Upper lobe of right lung (tissue), 1 donor: ENCODE data around the gene MANSC1. TPM values are rescaled to one million over a fixed set of nuclear protein-coding genes. Genes with fewer than 3 reads are reported as not detected.

ENCODE experiments used
- ATAC-seq: fragments of 200-7000 bp; cut with Tn5 transposase; one replicate; pipeline ENCODE4 v1.9.1; 2020; ENCODE audit warnings: mild to moderate bottlenecking, moderate library complexity
- DNase-seq: peaks from one replicate; pipeline ENCODE4 v3.0.0-alpha.2; 2020
- H3K27ac ChIP-seq: fragments of 200-600 bp; one replicate; pipeline ENCODE4 v1.8.0; 2022
- H3K27me3 ChIP-seq: fragments of 200-600 bp; one replicate; pipeline ENCODE4 v1.8.0; 2022; ENCODE audit warnings: mild to moderate bottlenecking
- H3K36me3 ChIP-seq: fragments of 200-600 bp; one replicate; pipeline ENCODE4 v1.8.0; 2022
- H3K4me1 ChIP-seq: fragments of 200-600 bp; one replicate; pipeline ENCODE4 v1.8.0; 2022
- H3K4me3 ChIP-seq: fragments of 200-600 bp; one replicate; pipeline ENCODE4 v1.8.0; 2022; ENCODE audit warnings: mild to moderate bottlenecking
- H3K9me3 ChIP-seq: fragments of 200-600 bp; one replicate; pipeline ENCODE4 v1.8.0; 2022
- intact Hi-C: fragments of 100-400 bp; cut with DNase I; formaldehyde crosslinking; loops from one replicate; pipeline ENCODE4 v1.11.0; 2022
- total RNA-seq: library from RNA; stranded (reverse); fragmentation: NEBNext Ultra II Directional; extraction: Animal tissue kit (Norgen Biotek cat#: 25700); gene quantifications from one replicate; pipeline ENCODE4 v1.2.1, GENCODE V29; 2021
- TF ChIP-seq, protein P1 (sequence below): fragments of 200-600 bp; IDR thresholded peaks from one replicate; pipeline ENCODE4 v1.8.0; 2022; ENCODE audit warnings: antibody characterized with exemption
- donor health status: DM: no; HTN: yes; CAD: no; lungs with severe emphysema.

MANSC1 gene
- total RNA-seq, 1 donor from 2014 or later: 26.4 TPM

DNA sequence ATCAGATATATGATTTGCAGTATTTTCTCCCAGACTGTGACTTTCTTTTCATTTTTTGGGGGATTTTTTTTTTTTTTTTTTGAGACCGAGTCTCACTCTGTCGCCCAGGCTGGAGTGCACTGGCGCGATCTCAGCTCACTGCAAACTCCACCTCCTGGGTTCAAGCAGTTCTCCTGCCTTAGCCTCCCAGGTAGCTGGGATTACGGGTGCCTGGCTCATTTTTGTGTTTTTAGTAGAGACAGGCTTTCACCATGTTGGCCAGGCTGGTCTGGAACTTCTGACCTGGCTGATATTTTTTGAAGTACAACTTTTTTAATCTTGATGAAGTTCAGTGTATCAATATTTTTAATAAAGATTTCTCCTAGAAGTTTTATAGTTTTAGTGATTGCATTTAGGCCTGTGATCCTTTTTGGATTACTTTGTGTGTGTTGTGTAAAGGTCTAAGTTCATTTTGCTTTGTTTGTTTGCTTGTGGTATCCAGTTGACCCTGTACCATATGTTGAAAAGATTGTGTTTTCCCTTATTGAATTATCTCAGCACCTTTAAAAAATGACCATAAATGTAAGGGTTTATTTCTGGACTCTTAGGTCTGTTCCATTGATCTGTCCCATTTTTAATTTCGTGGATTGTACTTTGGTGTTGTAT is 31.0 kb upstream of the MANSC1 start:
- DNase-seq (no peak), ATAC-seq (no peak)
- no peak overlapping the region for H3K4me3 ChIP-seq
- intact Hi-C loops: no loop called here
- no peaks in the 10 kb centered on the region for H3K27me3 ChIP-seq
- H3K27ac ChIP-seq: no peak overlapping the region
- H3K4me1 ChIP-seq: peaks cover 11% of the 10 kb centered on the region
- peaks cover 5% of the 10 kb centered on the region for H3K36me3 ChIP-seq
- no peaks in the 10 kb centered on the region for H3K9me3 ChIP-seq
- TF ChIP-seq, protein P1, sequence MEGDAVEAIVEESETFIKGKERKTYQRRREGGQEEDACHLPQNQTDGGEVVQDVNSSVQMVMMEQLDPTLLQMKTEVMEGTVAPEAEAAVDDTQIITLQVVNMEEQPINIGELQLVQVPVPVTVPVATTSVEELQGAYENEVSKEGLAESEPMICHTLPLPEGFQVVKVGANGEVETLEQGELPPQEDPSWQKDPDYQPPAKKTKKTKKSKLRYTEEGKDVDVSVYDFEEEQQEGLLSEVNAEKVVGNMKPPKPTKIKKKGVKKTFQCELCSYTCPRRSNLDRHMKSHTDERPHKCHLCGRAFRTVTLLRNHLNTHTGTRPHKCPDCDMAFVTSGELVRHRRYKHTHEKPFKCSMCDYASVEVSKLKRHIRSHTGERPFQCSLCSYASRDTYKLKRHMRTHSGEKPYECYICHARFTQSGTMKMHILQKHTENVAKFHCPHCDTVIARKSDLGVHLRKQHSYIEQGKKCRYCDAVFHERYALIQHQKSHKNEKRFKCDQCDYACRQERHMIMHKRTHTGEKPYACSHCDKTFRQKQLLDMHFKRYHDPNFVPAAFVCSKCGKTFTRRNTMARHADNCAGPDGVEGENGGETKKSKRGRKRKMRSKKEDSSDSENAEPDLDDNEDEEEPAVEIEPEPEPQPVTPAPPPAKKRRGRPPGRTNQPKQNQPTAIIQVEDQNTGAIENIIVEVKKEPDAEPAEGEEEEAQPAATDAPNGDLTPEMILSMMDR: no peak

DNA sequence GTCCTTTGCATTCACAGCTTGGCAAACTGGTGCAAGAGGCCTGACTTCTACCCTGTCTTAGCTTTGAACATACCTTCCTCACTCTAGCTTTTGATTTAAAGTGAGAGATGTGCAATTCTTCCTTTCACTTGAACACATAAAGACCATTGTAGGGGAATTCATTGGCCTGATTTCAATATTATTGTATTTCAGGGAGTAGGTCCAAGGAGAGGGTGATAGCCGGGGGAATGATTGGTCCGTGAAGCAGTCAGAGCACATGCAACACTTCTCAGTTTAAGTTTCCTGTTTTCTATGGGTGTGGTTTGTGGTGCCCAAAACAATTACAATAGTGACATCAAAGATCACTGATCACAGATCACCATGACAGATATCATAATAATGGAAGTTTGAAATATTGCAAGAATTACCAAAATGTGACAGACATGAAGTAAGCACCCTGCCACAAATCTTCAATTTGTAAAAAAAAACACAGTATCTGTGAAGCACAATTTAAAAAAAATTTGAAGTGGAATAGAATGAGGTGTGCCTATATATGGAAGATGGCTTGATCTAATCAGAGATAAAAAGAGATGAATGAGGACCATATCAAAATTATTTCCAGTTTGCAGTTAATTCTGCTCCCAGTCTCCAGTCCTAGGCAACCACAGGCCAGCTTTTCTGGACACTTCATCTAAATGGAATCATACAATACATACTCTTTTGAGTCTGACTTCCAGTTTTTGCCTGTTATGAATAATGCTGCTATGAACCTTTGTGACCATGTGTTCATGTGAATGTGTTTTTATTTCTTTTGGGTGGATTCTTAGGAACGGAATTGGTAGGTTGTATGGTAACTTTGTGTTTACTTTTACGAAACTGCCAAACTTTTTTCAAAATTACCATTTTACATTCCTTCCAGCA is 30.0 kb upstream of the MANSC1 start:
- intact Hi-C loops: loop anchor here (5.0 to 10.0 kb wide), 2 partner anchors 187 to 325 kb away; no protein-coding TSS in a partner anchor
- H3K4me3 ChIP-seq: no peak overlapping the region
- H3K27me3 ChIP-seq: no peaks in the 10 kb centered on the region
- ATAC-seq: peak; percentile 79
- DNase-seq: no peak
- peak overlapping the region; percentile 56 for H3K27ac ChIP-seq
- TF ChIP-seq, protein P1: no peak
- no peaks in the 10 kb centered on the region for H3K9me3 ChIP-seq
- peaks cover 5% of the 10 kb centered on the region for H3K36me3 ChIP-seq
- peaks cover 11% of the 10 kb centered on the region for H3K4me1 ChIP-seq

DNA sequence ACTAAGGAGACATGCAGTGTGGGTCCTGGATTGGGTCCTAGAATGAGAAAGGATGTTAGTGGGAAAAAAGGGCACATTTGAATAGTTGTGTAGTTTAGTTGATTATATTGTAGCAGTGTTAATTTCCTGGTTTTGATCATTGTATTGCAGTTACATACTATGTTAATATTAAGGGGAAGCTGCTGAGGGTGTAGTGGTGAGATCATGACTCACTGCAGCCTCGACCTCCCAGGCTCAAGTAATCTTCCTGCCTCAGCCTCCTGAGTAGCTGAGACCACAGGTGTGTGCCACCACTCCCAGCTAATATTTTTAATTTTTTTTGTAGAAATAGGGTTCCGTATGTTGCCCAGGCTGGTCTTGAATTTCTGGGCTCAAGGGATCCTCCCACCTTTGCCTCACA is 28.6 kb upstream of the MANSC1 start:
- no peaks in the 10 kb centered on the region for H3K27me3 ChIP-seq
- no peak overlapping the region for H3K27ac ChIP-seq
- peaks cover 11% of the 10 kb centered on the region for H3K4me1 ChIP-seq
- intact Hi-C loops: loop anchor here (5.0 to 10.0 kb wide), 2 partner anchors 189 to 326 kb away; no protein-coding TSS in a partner anchor
- H3K36me3 ChIP-seq: peaks cover 5% of the 10 kb centered on the region
- ATAC-seq (no peak), DNase-seq (no peak)
- no peaks in the 10 kb centered on the region for H3K9me3 ChIP-seq
- H3K4me3 ChIP-seq: no peak overlapping the region
- TF ChIP-seq, protein P1: no peak

DNA sequence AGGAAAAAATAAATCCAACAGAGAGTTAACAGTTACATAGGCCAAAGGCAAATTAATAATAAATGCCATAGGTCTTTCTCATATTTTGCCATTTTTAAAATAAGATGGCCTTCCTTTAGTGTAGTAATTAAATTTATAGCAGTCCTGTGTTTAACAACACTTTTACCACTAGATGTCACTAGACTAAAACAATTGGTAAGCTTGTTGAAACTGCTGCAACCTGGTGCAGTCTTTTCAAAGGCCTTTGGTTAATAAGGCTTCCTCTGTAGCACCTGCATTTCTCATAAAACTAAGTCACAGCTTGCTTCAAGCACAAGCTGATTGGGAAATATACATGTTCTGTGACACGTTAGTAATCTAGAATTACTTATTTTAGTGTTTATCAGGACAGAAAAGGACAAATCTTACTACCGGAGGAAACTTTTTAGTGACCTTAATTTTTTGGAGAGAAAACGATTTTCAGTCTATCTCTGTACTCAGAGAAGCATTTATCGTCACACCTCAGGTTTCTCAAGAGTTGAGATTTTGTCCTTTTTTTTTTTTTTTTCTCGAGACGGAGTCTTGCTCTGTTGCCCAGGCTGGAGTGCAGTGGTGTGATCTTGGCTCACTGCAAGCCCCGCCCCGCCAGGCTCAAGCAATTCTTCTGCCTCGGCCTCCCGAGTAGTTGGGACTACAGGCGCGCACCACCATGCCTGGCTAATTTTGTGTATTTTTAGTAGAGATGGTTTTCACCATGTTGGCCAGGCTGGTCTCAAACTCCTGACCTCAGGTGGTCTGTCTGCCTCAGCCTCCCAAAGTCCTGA is 26.8 kb upstream of the MANSC1 start:
- Histone ChIP-seq H3K9me3 (no peaks in the 10 kb centered on the region), H3K27ac (no peak overlapping the region), H3K36me3 (no peaks in the 10 kb centered on the region), H3K4me3 (no peak overlapping the region), H3K4me1 (peaks cover 11% of the 10 kb centered on the region), H3K27me3 (no peaks in the 10 kb centered on the region)
- ATAC-seq (peak; percentile 95), DNase-seq (no peak)
- TF ChIP-seq, protein P1: peak; percentile 76
- intact Hi-C loops: loop anchor here (5.0 to 10.0 kb wide), 2 partner anchors 190 to 328 kb away; no protein-coding TSS in a partner anchor

DNA sequence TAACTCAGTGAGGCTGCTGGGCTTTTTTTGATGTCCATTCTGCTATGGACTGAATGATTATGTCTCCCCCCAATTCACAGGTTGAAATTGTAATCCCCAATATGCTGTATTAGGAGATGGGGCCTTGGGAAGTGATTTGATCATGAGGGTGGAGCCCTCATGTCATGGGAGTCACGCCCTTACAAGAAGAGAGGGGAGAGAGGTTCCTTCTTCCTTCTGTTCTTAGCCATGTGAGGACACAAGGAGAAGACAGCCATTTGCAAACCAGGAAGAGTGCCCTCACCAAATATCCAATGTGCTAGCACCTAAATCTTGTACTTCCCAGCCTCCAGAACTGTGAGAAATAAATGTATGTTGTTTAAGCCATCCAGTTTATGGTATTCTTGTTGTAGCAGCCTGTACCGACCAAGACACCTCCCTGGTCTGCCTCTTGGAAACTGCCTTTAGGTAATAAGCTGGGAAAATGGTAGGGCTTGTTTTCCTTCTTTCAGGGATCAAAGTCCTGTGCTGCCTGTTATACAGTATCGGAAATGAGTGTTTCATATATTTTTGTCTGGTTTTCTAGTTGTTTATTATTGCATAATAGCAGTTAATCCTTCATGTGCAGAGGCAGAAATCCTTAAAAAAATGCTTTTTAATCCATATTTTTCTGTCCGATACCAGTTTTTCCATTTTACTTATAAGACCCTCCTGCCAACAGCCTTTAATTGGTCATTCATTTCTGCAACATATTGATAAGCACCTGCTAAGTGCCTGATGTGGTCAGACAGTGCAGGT is 23.1 kb upstream of the MANSC1 start:
- Histone ChIP-seq H3K36me3 (peaks cover 10% of the 10 kb centered on the region), H3K4me3 (no peak overlapping the region), H3K27me3 (no peaks in the 10 kb centered on the region), H3K27ac (no peak overlapping the region), H3K9me3 (no peaks in the 10 kb centered on the region), H3K4me1 (no peaks in the 10 kb centered on the region)
- peak; percentile 50 for ATAC-seq
- DNase-seq: no peak
- TF ChIP-seq, protein P1: no peak
- intact Hi-C loops: loop anchor here (10.0 kb wide), 1 partner anchor 332 kb away; no protein-coding TSS in a partner anchor
